Esophagus (tissue), 2 donors: ENCODE measurements around the gene BARX2. TPM values are rescaled to one million over a fixed set of nuclear protein-coding genes. Genes with fewer than 3 reads are reported as not detected.

ENCODE experiments used
- H3K27ac ChIP-seq, 2 donors: one replicate each; pipeline ENCODE4 v1.5.1; 2013; ENCODE audit warnings: low read depth in 2 of 2, mild to moderate bottlenecking in 2 of 2, inconsistent platforms in 1 of 2, low read length in 1 of 2, moderate library complexity in 1 of 2
- H3K27me3 ChIP-seq, 2 donors: one replicate each; pipeline ENCODE4 v1.6.1; 2013; ENCODE audit warnings: low read length in 2 of 2, control low read depth in 1 of 2, mild to moderate bottlenecking in 1 of 2; ENCODE audit not compliant: insufficient read depth in 2 of 2, control insufficient read depth in 1 of 2
- H3K36me3 ChIP-seq, 2 donors: one replicate each; pipeline ENCODE4 v1.6.1; 2013; ENCODE audit warnings: low read length in 1 of 2; ENCODE audit not compliant: control insufficient read depth in 2 of 2, insufficient read depth in 2 of 2
- H3K4me1 ChIP-seq, 2 donors: one replicate each; pipeline ENCODE4 v1.6.1; 2013; ENCODE audit warnings: low read length in 1 of 2; ENCODE audit not compliant: control insufficient read depth in 2 of 2, insufficient read depth in 2 of 2
- H3K4me3 ChIP-seq, 2 donors: one replicate each; pipeline ENCODE4 v1.5.1; 2013; ENCODE audit warnings: low read length in 2 of 2, mild to moderate bottlenecking in 2 of 2, low read depth in 1 of 2, moderate library complexity in 1 of 2
- H3K9me3 ChIP-seq, 2 donors: one replicate each; pipeline ENCODE4 v1.6.1; 2013; ENCODE audit warnings: mild to moderate bottlenecking in 2 of 2, low read depth in 1 of 2, low read length in 1 of 2, moderate library complexity in 1 of 2; ENCODE audit not compliant: control insufficient read depth in 2 of 2, insufficient read depth in 1 of 2
- WGBS, 2 donors: extraction: QIAGEN DNeasy Blood & Tissue Kit; methylation state at CpG; one replicate each; pipeline ENCODE4 v1.1.7; 2013; 5-methylcytosine and 5-hydroxymethylcytosine counted together
- polyA plus RNA-seq, 2 donors: library from polyadenylated mRNA; stranded (reverse); fragments of 200-250 nt; gene quantifications; one replicate each; pipeline ENCODE4 v1.2.3, GENCODE V29; 2013
- donor health status: healthy with polysubstance abuse.
- donor health status: Bipolar disorder and iron deficiency.

Gene BARX2
- polyA plus RNA-seq, 2 donors: 85.2 to 102 TPM

- Histone ChIP-seq H3K9me3 (peaks cover 0 to 2% of the 10 kb centered on the region in 2 donors), H3K4me1 (no peaks in the 10 kb centered on the region), H3K36me3 (no peaks in the 10 kb centered on the region), H3K27ac (no peak overlapping the region), H3K27me3 (no peaks in the 10 kb centered on the region), H3K4me3 (no peak overlapping the region)
Observed at GRCh38 chr11:129348813-129349212, 26.8 kb upstream of the BARX2 start.

GRCh38 chr11:129352676-129353075, 23.0 kb upstream of the BARX2 start:
- Histone ChIP-seq H3K27ac (no peak overlapping the region), H3K27me3 (no peaks in the 10 kb centered on the region), H3K4me3 (no peak overlapping the region), H3K4me1 (no peaks in the 10 kb centered on the region), H3K9me3 (no peaks in the 10 kb centered on the region), H3K36me3 (no peaks in the 10 kb centered on the region)
- 93 to 96% methylated on average over 3 of the region's 3 CpGs for WGBS, 2 donors

DNA sequence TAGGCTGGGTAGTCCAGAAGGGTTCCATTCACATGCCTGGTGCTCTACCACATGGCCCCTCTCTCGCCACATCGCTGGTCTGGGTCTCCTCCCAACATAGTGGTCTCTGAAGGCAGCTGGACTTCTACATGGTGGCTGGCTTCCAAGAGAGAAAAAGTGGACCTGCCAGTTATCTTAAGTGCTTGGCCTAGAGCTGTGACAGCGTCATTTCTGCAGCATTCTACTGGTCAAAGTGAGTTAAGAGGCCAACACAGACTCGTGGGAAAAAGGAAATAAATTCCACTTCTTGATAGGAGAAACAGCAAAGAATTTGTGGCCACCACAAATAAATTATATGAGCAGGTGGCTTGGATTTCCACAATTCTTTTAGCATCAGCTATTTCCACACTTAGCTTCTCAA, 21.0 kb upstream of the BARX2 start:
- Histone ChIP-seq H3K4me3 (no peak overlapping the region), H3K4me1 (no peaks in the 10 kb centered on the region), H3K27me3 (no peaks in the 10 kb centered on the region), H3K27ac (no peak overlapping the region), H3K9me3 (no peaks in the 10 kb centered on the region), H3K36me3 (no peaks in the 10 kb centered on the region)
- 69 to 70% methylated on average over 4 of the region's 4 CpGs for WGBS, 2 donors

DNA sequence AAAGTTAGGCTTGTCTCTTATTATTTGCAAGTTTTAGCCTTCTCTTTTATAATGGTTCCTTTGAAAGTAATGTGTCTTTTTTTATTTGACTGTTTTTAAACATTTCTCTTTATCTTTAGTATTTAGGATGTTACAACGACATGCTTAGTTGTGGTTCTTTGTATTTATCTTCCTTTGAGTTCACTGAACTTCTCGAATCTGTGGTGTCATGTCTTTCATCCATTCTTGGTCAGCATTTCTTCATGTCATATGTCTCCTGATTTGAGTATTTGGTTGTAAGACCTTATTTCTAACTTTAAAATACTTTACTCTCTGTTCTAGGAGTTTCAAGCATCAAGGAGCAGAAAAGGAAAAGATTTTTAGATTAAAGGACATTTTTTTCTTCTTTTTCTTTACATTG, 15.9 kb upstream of the BARX2 start:
- H3K4me3 ChIP-seq: no peak overlapping the region
- 63 to 68% methylated on average over 2 of the region's 2 CpGs for WGBS, 2 donors
- H3K4me1 ChIP-seq: no peaks in the 10 kb centered on the region
- no peaks in the 10 kb centered on the region for H3K36me3 ChIP-seq
- no peaks in the 10 kb centered on the region for H3K9me3 ChIP-seq
- H3K27me3 ChIP-seq: peaks cover 0 to 6% of the 10 kb centered on the region in 2 donors
- H3K27ac ChIP-seq: no peak overlapping the region

GRCh38 chr11:129364143-129364654, 11.4 kb upstream of the BARX2 start:
- H3K36me3 ChIP-seq: no peaks in the 10 kb centered on the region
- WGBS, 2 donors: 2% methylated on average over 19 of the region's 19 CpGs
- no peak overlapping the region for H3K27ac ChIP-seq
- H3K4me1 ChIP-seq: no peaks in the 10 kb centered on the region
- H3K4me3 ChIP-seq: no peak overlapping the region
- no peaks in the 10 kb centered on the region for H3K9me3 ChIP-seq
- H3K27me3 ChIP-seq: peaks cover 0 to 8% of the 10 kb centered on the region in 2 donors

DNA sequence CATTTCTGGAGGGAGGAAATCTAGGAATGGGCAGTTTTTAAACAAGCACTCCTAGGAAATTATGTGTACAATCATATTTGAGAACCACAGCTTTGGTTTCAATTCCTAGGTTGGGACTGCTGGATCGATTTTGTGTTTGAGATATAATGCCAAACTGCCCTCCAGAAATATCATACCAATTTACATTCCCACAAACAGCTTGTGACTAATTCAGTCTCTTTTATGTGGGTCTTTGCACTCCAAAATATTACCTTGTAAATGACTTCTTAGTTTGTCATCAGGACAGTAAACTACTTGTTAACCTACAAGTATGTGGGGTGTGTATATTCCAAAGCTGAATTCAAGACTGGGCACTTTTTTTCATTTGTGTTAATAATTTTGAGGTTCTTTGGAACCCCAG, 9.8 kb upstream of the BARX2 start:
- peaks cover 0 to 8% of the 10 kb centered on the region in 2 donors for H3K27me3 ChIP-seq
- no peaks in the 10 kb centered on the region for H3K9me3 ChIP-seq
- H3K36me3 ChIP-seq: no peaks in the 10 kb centered on the region
- no peak overlapping the region for H3K4me3 ChIP-seq
- 41 to 52% methylated on average over 1 of the region's 1 CpG for WGBS, 2 donors
- no peaks in the 10 kb centered on the region for H3K4me1 ChIP-seq
- H3K27ac ChIP-seq: no peak overlapping the region

DNA sequence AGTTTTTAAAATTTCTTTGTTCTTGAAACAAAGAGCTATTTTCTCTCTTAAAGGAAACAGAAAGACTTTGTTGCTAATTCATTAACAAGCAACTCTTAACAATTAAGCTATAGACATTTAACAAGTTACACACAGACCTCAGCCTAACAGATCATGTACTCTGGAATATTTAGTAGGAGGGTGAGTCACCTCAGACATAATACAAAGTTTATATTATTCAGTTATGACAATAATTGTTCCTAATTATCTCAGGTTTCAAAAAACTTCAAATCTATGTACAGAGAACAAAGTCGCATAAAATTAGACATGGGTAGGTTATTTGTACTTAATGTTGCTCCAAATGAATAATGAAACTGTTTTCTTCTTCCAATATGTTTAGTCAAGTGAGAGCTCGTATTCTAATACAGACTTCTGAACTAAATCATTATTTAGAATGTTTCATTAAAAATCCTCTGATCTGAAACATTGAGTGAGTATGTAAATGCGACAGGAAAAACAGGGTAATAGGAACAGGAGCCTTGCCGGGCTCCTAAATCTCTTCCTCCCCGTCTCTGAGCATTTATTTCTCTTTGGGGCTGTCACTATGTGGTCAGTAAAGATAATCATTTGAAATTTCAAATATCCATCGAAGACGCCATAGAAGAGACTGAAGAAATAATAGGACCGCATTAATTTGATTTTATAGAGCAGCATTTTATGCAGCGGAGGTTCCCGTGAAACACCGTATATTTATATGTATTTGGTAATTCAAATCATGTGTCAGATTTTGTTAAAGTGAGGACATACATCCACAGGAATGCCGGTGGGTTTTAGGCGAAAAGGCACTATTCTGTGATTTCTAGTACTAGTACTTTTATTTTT, 8.7 kb upstream of the BARX2 start:
- Histone ChIP-seq H3K27ac (no peak overlapping the region), H3K4me1 (peaks cover 0 to 4% of the 10 kb centered on the region in 2 donors), H3K27me3 (peaks cover 0 to 8% of the 10 kb centered on the region in 2 donors), H3K36me3 (no peaks in the 10 kb centered on the region), H3K9me3 (no peaks in the 10 kb centered on the region), H3K4me3 (no peak overlapping the region)
- 89% methylated on average over 13 of the region's 13 CpGs for WGBS, 2 donors

GRCh38 chr11:129368889-129369672, 6.6 kb upstream of the BARX2 start:
- H3K27me3 ChIP-seq: peaks cover 0 to 8% of the 10 kb centered on the region in 2 donors
- WGBS, 2 donors: 26 to 29% methylated on average over 4 of the region's 4 CpGs
- H3K36me3 ChIP-seq: no peaks in the 10 kb centered on the region
- H3K27ac ChIP-seq: peak overlapping the region; percentile 82 to 85
- no peak overlapping the region for H3K4me3 ChIP-seq
- no peaks in the 10 kb centered on the region for H3K9me3 ChIP-seq
- H3K4me1 ChIP-seq: peaks cover 0 to 7% of the 10 kb centered on the region in 2 donors

GRCh38 chr11:129370715-129371114, 4.9 kb upstream of the BARX2 start:
- no peak overlapping the region for H3K27ac ChIP-seq
- peaks cover 0 to 7% of the 10 kb centered on the region in 2 donors for H3K4me1 ChIP-seq

More at GRCh38 chr11:129370715-129371114, 4.9 kb upstream of the BARX2 start:
- Histone ChIP-seq H3K9me3 (no peaks in the 10 kb centered on the region), H3K36me3 (no peaks in the 10 kb centered on the region), H3K4me3 (no peak overlapping the region), H3K27me3 (peaks cover 0 to 6% of the 10 kb centered on the region in 2 donors)
- 85% methylated on average over 3 of the region's 3 CpGs for WGBS, 2 donors
